ENCODE data around the gene KRTAP12-1.
A peak's percentile ranks its signal among the peaks of the same experiment; 100 is the strongest.

The KRTAP12-1 gene

GRCh38 chr21:44710756-44711326, 28.9 kb upstream of the KRTAP12-1 start:
- peak; percentile 96 for DNase-seq

GRCh38 chr21:44710294-44710665, 28.3 kb upstream of the KRTAP12-1 start:
- DNase-seq = no peak

GRCh38 chr21:44709426-44710293, 27.7 kb upstream of the KRTAP12-1 start:
- peak; percentile 50 for DNase-seq

DNA sequence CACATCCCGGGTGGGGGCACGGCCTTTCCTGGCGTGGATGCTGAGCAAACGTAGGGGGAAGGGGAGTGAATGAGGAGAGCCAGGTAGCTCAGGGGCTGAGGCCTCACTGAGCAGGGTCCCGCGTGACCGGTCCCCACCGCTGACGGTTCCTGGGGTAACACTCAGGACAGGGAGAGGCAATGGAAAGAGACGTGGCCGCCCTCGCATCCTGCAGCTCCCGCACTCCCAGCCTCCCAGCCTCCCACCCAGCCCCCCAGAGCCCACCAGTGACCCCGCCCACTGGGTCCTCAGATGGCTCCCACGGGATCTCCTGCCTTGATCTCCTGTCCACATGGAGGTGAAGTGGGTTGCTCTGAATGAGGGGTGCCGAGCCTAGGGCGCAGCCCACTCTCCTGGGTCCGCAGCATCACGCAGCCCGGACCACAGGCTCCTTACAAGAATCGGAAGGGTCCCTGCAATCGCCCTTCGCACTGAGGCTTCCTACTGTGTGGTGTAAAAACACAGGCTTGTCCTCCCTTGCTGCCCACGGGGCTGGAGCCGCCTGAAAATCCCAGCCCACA, 27.0 kb upstream of the KRTAP12-1 start:
- no peak for DNase-seq

DNA sequence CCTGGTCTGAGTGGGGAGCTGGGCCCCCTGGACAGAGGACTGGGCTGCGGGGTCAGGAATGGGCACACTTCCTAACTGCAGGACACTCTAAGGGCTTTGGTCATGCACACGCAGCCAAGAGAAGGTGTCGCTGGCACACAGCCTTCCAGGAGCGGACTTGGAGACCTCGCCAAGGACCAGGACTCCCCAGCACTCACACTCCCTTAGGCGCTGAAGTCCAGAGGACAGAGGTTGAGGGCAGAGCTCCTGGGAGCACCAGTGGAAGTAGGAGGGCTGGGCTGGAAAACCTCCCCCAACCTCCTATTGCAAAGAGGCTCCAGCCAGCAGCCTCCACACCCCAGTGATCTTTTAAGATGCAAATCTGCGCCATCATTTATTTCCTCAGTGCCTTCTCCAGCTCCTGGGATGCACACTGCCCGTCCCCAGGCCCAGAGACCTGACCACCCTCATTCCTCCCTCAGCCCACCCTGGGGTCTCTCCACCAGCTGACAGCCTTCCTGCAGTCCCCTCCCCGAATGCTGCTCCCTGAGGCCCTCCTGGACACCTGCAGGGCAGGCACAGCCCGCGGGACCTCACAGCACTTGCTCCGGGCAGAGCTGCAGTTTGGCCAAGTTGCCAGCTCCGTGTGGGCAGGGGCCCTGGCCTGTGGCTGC, 26.4 kb upstream of the KRTAP12-1 start:
- DNase-seq = no peak

DNA sequence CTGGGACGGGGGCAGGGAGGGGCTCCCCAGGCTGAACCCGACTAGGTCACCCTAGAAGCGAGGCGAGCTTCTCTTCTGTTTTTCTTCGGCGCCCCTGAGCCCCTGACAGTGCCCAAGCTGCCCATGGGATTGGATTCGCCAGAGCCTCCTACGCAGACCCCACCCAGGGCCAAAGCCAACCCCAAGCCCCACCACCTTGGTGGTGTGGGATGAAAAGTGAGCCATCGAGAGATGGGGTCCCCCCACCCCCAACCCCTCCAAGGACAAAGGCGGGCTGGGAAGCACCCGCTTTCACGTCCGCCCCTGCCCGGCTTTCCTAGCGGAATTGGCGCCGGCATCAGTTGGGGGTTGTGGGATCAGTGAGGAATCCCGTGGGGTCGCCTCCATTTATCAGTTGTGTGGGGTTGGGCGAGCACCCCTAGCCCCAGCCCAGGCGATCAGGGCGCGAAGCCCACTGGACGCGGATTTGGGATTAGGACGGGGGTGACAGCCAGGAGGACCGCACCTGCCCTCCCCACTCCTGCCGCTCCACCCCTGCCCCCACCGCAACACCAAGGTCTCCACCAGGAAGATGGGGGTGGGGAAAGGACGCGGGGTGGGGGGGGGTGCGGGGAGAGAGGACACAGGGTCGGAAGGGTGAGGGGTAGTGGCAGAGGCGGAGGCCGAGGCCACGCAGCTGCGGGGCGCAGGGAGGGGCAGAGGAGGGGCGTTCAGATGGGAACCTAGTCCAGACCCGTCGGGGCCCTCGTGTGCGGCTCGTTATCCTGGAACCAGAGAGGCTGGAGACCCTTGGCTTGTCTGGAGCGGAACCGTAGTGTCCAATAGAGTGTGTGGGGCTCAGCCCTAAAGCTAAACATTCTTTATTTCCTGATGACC, 25.0 kb upstream of the KRTAP12-1 start:
- no peak for DNase-seq

DNA sequence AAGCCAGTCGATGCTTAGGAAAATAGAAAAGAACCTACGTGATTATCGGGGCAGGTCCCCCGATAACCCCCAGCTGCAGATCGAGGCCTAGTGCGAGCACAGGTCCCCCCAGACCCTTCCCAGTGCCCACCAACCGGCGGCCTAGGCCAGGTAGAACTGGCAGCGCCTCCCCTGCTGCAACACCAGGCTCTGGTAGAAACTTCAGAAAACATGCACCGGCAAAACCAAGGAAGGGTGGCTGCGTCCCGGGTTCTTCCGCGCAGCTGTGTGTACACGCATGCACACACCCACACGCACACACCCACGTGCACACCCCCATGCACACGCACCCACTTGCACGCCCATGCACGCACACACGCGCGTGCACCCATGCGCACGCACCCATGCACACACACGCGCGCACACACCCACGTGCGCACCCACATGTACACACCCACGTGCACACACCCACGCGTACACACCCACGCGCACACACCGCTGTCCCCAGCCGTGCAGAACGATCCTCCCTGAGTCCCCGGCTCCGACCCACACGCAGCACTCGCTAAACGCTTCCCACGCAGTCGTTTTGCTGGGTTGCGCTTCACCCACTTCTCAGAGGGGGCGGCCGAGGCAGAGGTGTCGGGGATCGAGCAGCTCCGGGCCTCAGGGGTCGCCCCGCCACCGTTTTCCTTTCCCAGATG, 24.2 kb upstream of the KRTAP12-1 start:
- no peak for DNase-seq

GRCh38 chr21:44704636-44705001, 22.7 kb upstream of the KRTAP12-1 start:
- no peak for DNase-seq

DNA sequence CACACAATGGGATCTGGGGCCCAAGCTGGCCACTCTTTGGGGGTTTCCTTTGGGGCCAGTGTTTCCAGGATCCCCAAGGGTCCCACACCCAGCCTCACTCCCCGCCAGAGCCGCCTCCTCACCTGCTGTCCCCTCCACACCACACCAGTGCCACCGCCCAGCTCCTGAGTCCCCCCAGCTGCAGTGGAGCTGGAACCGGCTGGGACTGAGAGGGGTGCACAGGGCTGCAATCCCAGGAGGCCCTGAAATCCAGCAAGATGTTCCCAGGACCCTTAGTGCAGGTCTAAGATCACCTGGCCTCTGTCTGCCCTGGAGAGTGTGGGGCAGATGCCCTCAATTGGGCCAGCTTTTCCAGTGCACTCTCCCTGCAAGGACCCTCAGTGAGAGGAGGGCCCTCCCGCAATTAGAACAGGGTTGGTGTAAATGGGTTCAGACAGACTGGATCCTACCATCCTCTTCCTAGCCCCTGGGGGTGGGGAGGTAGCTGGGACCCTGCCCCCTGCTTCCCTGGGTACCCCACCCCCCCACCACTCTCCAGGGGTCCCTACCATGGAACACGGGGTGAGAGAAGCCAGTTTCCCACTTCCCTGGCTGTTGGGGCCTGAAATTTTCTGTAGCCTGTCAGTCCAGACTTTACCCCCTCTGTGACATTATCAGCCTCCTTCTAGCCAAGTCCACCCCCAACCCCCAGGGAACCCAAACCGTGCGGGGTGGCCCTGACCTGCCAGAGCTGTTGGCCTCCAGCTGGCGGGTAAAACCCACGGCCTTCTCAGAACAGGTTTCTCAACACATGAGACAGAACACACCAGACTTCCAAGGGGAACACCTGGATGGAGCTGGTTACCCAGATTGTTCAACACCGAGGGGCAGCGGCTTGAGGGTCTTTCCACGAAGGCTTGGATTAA, 22.0 kb upstream of the KRTAP12-1 start:
- DNase-seq = no peak

GRCh38 chr21:44702973-44703730, 21.2 kb upstream of the KRTAP12-1 start:
- peak; percentile 63 for DNase-seq

GRCh38 chr21:44702111-44702972, 20.4 kb upstream of the KRTAP12-1 start:
- DNase-seq = no peak

- no peak for DNase-seq
These were observed 19.6 kb upstream of the KRTAP12-1 start for GRCh38 chr21:44701541-44701940.

DNA sequence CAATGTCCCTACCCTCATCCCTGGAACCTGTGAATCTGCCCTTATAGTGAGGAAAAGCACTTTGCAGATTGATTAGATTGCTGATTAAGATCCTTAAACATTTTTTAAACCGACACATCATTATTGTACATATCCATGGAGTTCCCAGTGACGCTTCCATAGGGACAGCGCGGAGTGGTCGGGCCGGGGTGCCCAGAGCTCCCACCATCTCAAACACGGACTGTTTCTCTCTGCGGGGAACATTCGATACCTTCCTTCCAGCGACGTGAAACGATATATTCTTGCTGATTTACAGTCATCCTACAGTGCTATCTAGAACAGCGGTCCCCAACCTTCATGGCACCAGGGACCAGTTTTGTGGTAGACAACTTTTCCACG, 19.0 kb upstream of the KRTAP12-1 start:
- no peak for DNase-seq

- no peak for DNase-seq
These were observed 18.4 kb upstream of the KRTAP12-1 start for GRCh38 chr21:44700101-44701022.

DNA sequence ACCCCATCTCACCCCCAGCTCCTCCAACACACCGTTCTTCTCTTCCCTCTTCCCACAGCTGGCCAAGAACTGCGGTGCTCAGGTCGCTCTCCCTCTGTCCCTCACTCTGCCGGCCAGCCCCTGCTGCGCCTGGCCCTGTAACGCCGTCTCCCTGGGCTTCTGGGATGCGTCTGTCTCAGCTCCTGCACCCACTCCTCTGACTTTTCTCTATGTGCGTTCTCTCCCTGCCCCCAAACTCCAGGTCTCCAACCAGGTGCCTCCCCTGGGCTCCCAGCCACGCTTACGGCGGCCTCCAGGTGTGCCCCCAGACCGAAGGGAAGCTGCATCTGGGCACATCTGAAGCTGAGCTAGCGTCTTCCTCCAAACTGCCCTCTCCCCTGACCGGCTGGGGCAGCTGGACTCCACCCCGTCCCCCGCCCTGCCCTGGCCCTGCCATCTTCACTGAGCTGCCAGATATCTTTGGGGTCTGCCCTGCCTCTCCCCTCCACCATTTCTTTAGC, 17.6 kb upstream of the KRTAP12-1 start:
- DNase-seq = no peak

- DNase-seq = no peak
These were observed 16.1 kb upstream of the KRTAP12-1 start for GRCh38 chr21:44697811-44698734.

Data from NCI-H2107 (cell line).